Activated naive CD4-positive, alpha-beta T cell treated with anti-CD3 and anti-CD28 coated beads, Interleukin-2, amount 50 U/mL, for 24 hours (primary cell): Measurements from ENCODE around the gene VARS2.
"Not testable (repeated sequence)": the region's sequence is repeated elsewhere in the genome, so short reads cannot be mapped to it uniquely, and the experiment has no call there.

Experiments used
- H3K27ac Mint-ChIP-seq: one replicate; pipeline ENCODE4 v1.8.0; 2021; ENCODE audit warnings: mild to moderate bottlenecking, mixed read lengths
- H3K27me3 Mint-ChIP-seq: one replicate; pipeline ENCODE4 v1.8.0; 2021; ENCODE audit warnings: mixed read lengths
- H3K36me3 Mint-ChIP-seq: one replicate; pipeline ENCODE4 v1.8.0; 2021; ENCODE audit warnings: mixed read lengths
- H3K4me1 Mint-ChIP-seq: one replicate; pipeline ENCODE4 v1.8.0; 2021; ENCODE audit warnings: mixed read lengths
- H3K4me3 Mint-ChIP-seq: one replicate; pipeline ENCODE4 v1.8.0; 2021; ENCODE audit warnings: mild to moderate bottlenecking, mixed read lengths
- H3K9me3 Mint-ChIP-seq: one replicate; pipeline ENCODE4 v1.8.0; 2021; ENCODE audit warnings: mixed read lengths

Gene VARS2

GRCh38 chr6:30951907-30952469 lies 38.0 kb downstream of the VARS2 start:
- Mint-ChIP-seq H3K4me1 (peaks cover 10% of the 10 kb centered on the region), H3K9me3 (no peaks in the 10 kb centered on the region), H3K27me3 (peaks cover 7% of the 10 kb centered on the region), H3K36me3 (peaks cover 1% of the 10 kb centered on the region), H3K27ac (no peak overlapping the region), H3K4me3 (no peak overlapping the region)

GRCh38 chr6:30954631-30955366 lies 40.8 kb downstream of the VARS2 start:
- Mint-ChIP-seq H3K4me1 (peaks cover 20% of the 10 kb centered on the region), H3K4me3 (peak overlapping the region; percentile 84), H3K9me3 (no peaks in the 10 kb centered on the region), H3K27me3 (peaks cover 6% of the 10 kb centered on the region), H3K27ac (peak overlapping the region; percentile 69), H3K36me3 (no peaks in the 10 kb centered on the region)

- Mint-ChIP-seq H3K4me1 (peaks cover 20% of the 10 kb centered on the region), H3K4me3 (peak overlapping the region; percentile 84), H3K36me3 (no peaks in the 10 kb centered on the region), H3K27me3 (peaks cover 6% of the 10 kb centered on the region), H3K27ac (peak overlapping the region; percentile 69), H3K9me3 (no peaks in the 10 kb centered on the region)
Observed at GRCh38 chr6:30955367-30956042, 41.5 kb downstream of the VARS2 start.

- Mint-ChIP-seq H3K36me3 (no peaks in the 10 kb centered on the region), H3K4me1 (peaks cover 20% of the 10 kb centered on the region), H3K27me3 (peaks cover 6% of the 10 kb centered on the region), H3K9me3 (no peaks in the 10 kb centered on the region), H3K4me3 (no peak overlapping the region), H3K27ac (no peak overlapping the region)
Observed at GRCh38 chr6:30957716-30958115, 43.7 kb downstream of the VARS2 start.

GRCh38 chr6:30960907-30961673 lies 47.1 kb downstream of the VARS2 start:
- Mint-ChIP-seq H3K9me3 (no peaks in the 10 kb centered on the region), H3K4me1 (peaks cover 16% of the 10 kb centered on the region), H3K27ac (no peak overlapping the region), H3K4me3 (no peak overlapping the region), H3K27me3 (peaks cover 6% of the 10 kb centered on the region), H3K36me3 (no peaks in the 10 kb centered on the region)

- no peaks in the 10 kb centered on the region for H3K9me3 Mint-ChIP-seq
- no peak overlapping the region for H3K27ac Mint-ChIP-seq
- H3K4me3 Mint-ChIP-seq, result no peak overlapping the region
- H3K4me1 Mint-ChIP-seq, result peaks cover 7% of the 10 kb centered on the region
- peaks cover 6% of the 10 kb centered on the region for H3K27me3 Mint-ChIP-seq
- no peaks in the 10 kb centered on the region for H3K36me3 Mint-ChIP-seq
Observed at GRCh38 chr6:30962716-30963115, 48.7 kb downstream of the VARS2 start.

- Mint-ChIP-seq H3K27me3 (peaks cover 4% of the 10 kb centered on the region), H3K4me3 (no peak overlapping the region), H3K36me3 (no peaks in the 10 kb centered on the region), H3K27ac (no peak overlapping the region), H3K4me1 (no peaks in the 10 kb centered on the region), H3K9me3 (no peaks in the 10 kb centered on the region)
Observed at GRCh38 chr6:30963641-30964040, 49.6 kb downstream of the VARS2 start.

- H3K36me3 Mint-ChIP-seq, result no peaks in the 10 kb centered on the region
- no peaks in the 10 kb centered on the region for H3K4me1 Mint-ChIP-seq
- no peak overlapping the region for H3K27ac Mint-ChIP-seq
- H3K4me3 Mint-ChIP-seq, result no peak overlapping the region
- H3K9me3 Mint-ChIP-seq, result no peaks in the 10 kb centered on the region
- H3K27me3 Mint-ChIP-seq, result peaks cover 4% of the 10 kb centered on the region
Observed at GRCh38 chr6:30964075-30964474, 50.0 kb downstream of the VARS2 start.

GRCh38 chr6:30965140-30965601 lies 51.1 kb downstream of the VARS2 start:
- no peaks in the 10 kb centered on the region for H3K4me1 Mint-ChIP-seq
- peaks cover 2% of the 10 kb centered on the region for H3K27me3 Mint-ChIP-seq
- no peak overlapping the region for H3K4me3 Mint-ChIP-seq
- H3K27ac Mint-ChIP-seq, result no peak overlapping the region
- no peaks in the 10 kb centered on the region for H3K9me3 Mint-ChIP-seq
- H3K36me3 Mint-ChIP-seq, result no peaks in the 10 kb centered on the region

GRCh38 chr6:30966154-30966553 lies 52.1 kb downstream of the VARS2 start:
- H3K27ac Mint-ChIP-seq, result no peak overlapping the region
- no peaks in the 10 kb centered on the region for H3K4me1 Mint-ChIP-seq
- H3K36me3 Mint-ChIP-seq, result no peaks in the 10 kb centered on the region
- H3K27me3 Mint-ChIP-seq, result peaks cover 2% of the 10 kb centered on the region
- no peaks in the 10 kb centered on the region for H3K9me3 Mint-ChIP-seq
- H3K4me3 Mint-ChIP-seq, result no peak overlapping the region

GRCh38 chr6:30969171-30969570 lies 55.1 kb downstream of the VARS2 start:
- H3K4me3 Mint-ChIP-seq, H3K27me3 Mint-ChIP-seq, H3K36me3 Mint-ChIP-seq, H3K4me1 Mint-ChIP-seq, H3K9me3 Mint-ChIP-seq: not testable (repeated sequence)
- H3K27ac Mint-ChIP-seq, result peak overlapping the region; percentile 4

GRCh38 chr6:30970946-30971345 lies 56.9 kb downstream of the VARS2 start:
- Mint-ChIP-seq H3K9me3 (no peaks in the 10 kb centered on the region), H3K27me3 (no peaks in the 10 kb centered on the region), H3K4me3 (no peak overlapping the region), H3K4me1 (no peaks in the 10 kb centered on the region), H3K27ac (no peak overlapping the region), H3K36me3 (no peaks in the 10 kb centered on the region)

- no peaks in the 10 kb centered on the region for H3K4me1 Mint-ChIP-seq
- H3K9me3 Mint-ChIP-seq, result no peaks in the 10 kb centered on the region
- H3K36me3 Mint-ChIP-seq, result no peaks in the 10 kb centered on the region
- no peaks in the 10 kb centered on the region for H3K27me3 Mint-ChIP-seq
- H3K4me3 Mint-ChIP-seq, result no peak overlapping the region
- H3K27ac Mint-ChIP-seq, result no peak overlapping the region
Observed at GRCh38 chr6:30972816-30973215, 58.8 kb downstream of the VARS2 start.

GRCh38 chr6:30974490-30975252 lies 60.6 kb downstream of the VARS2 start:
- Mint-ChIP-seq H3K4me1 (no peaks in the 10 kb centered on the region), H3K27me3 (no peaks in the 10 kb centered on the region), H3K27ac (no peak overlapping the region), H3K36me3 (no peaks in the 10 kb centered on the region), H3K4me3 (no peak overlapping the region), H3K9me3 (no peaks in the 10 kb centered on the region)
